ENCODE data around the gene HECTD1.

- TF ChIP-seq PBX3 (IDR thresholded peaks at IDR 0.05), result no peak
- TF ChIP-seq CBX2 (IDR thresholded peaks at IDR 0.05; ENCODE audit: borderline replicate concordance, low read depth), result no peak
- no peak for TF ChIP-seq ZSCAN20 (CRISPR knock-in tag; IDR thresholded peaks at IDR 0.05)
- TF ChIP-seq E2F6 (IDR thresholded peaks at IDR 0.05; ENCODE audit: borderline replicate concordance, low read depth), result no peak
- TF ChIP-seq, protein P1, sequence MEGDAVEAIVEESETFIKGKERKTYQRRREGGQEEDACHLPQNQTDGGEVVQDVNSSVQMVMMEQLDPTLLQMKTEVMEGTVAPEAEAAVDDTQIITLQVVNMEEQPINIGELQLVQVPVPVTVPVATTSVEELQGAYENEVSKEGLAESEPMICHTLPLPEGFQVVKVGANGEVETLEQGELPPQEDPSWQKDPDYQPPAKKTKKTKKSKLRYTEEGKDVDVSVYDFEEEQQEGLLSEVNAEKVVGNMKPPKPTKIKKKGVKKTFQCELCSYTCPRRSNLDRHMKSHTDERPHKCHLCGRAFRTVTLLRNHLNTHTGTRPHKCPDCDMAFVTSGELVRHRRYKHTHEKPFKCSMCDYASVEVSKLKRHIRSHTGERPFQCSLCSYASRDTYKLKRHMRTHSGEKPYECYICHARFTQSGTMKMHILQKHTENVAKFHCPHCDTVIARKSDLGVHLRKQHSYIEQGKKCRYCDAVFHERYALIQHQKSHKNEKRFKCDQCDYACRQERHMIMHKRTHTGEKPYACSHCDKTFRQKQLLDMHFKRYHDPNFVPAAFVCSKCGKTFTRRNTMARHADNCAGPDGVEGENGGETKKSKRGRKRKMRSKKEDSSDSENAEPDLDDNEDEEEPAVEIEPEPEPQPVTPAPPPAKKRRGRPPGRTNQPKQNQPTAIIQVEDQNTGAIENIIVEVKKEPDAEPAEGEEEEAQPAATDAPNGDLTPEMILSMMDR (IDR thresholded peaks at IDR 0.05), result no peak
- no peak for TF ChIP-seq POLR2A (IDR thresholded peaks at IDR 0.05; ENCODE audit: low read length)
- no peak for TF ChIP-seq EP300 (IDR thresholded peaks at IDR 0.05)
- no peak for TF ChIP-seq CHD2 (IDR thresholded peaks at IDR 0.05; ENCODE audit: low read length, partially characterized antibody)
Observed at GRCh38 chr14:31057701-31058364, 149.8 kb downstream of the HECTD1 start.
